SH-SY5Y (cell line): ENCODE measurements around the gene LIN52.

Source experiments
- GATA2 ChIP-seq: IDR thresholded peaks from 2 replicates; pipeline ENCODE4 v1.6.1; 2011; ENCODE audit warnings: mild to moderate bottlenecking, low read depth, low read length
- GATA3 ChIP-seq: IDR thresholded peaks from 2 replicates; pipeline ENCODE4 v1.6.1; 2011; ENCODE audit warnings: low read depth, mild to moderate bottlenecking, low read length, moderate library complexity

- TF ChIP-seq GATA2: no peak
- no peak for TF ChIP-seq GATA3
Measured at GRCh38 chr14:74239848-74240793, 155.4 kb downstream of the LIN52 start.
